ENCODE results near the gene CCN2.

DNA sequence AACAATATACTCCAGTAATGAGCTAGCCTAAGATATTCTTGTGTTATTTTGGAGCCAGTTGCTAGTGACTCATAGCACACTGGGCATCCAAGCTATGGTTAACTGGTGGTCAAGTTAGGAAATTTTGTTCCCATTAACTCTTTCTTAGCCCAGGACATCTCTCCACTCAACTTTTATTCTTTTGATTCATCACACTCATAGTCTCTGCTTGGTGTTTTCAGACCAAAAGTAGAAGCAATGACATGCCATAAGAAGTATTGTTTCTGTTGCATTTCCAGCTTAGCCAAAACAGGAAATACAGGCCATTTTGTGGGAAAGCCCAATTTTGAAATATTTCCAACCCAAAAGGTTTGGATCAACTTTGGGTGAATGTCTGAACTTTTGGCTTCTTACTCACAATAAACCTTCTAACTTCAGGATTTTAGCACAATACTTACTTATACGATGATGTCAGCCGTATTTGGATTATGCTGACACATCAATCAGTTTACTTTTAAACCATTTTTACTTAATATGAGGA is 31.6 kb upstream of the CCN2 start:
- no peak for TF ChIP-seq CTCF (IDR thresholded peaks at IDR 0.05)
- no peak for TF ChIP-seq POLR2A (IDR thresholded peaks at IDR 0.05)

All from lower leg skin (tissue), 3 donors.